H9 (cell line): ENCODE results near the gene RHOC. TPM values are rescaled to one million over a fixed set of nuclear protein-coding genes. Genes with fewer than 3 reads are reported as not detected.
A peak's percentile ranks its signal among the peaks of the same experiment; 100 is the strongest.
"Not testable (repeated sequence)": the region's sequence is repeated elsewhere in the genome, so short reads cannot be mapped to it uniquely, and the experiment has no call there.

Source experiments
- DNase-seq: peaks from one replicate; pipeline ENCODE4 v3.0.0-alpha.2; 2017
- H2AFZ ChIP-seq: one replicate; pipeline ENCODE4 v1.6.1; 2013; ENCODE audit warnings: mild to moderate bottlenecking, low read length, control low read depth, moderate library complexity
- H2AK5ac ChIP-seq: 2 replicates; pipeline ENCODE4 v1.6.1; 2013; ENCODE audit warnings: low read length, control low read depth, mixed read lengths; ENCODE audit not compliant: insufficient read length
- H2BK120ac ChIP-seq: one replicate; pipeline ENCODE4 v1.6.1; 2013; ENCODE audit warnings: low read depth, mild to moderate bottlenecking, low read length, control low read depth, inconsistent platforms; ENCODE audit not compliant: poor library complexity, severe bottlenecking
- H2BK12ac ChIP-seq: 2 replicates; pipeline ENCODE4 v1.6.1; 2013; ENCODE audit warnings: low read length, control low read depth, mixed read lengths, low read depth; ENCODE audit not compliant: insufficient read length
- H2BK15ac ChIP-seq: 2 replicates; pipeline ENCODE4 v1.6.1; 2013; ENCODE audit warnings: low read depth, low read length, control low read depth
- H2BK20ac ChIP-seq: one replicate; pipeline ENCODE4 v1.6.1; 2013; ENCODE audit warnings: low read depth, mild to moderate bottlenecking, low read length, control low read depth, inconsistent platforms; ENCODE audit not compliant: poor library complexity, severe bottlenecking
- H2BK5ac ChIP-seq: 2 replicates; pipeline ENCODE4 v1.6.1; 2013; ENCODE audit warnings: low read length, control low read depth, mixed read lengths; ENCODE audit not compliant: insufficient read length
- H3K14ac ChIP-seq: 2 replicates; pipeline ENCODE4 v1.6.1; 2013; ENCODE audit warnings: low read length, control low read depth; ENCODE audit not compliant: insufficient read depth
- H3K18ac ChIP-seq: 2 replicates; pipeline ENCODE4 v1.6.1; 2013; ENCODE audit warnings: low read depth, mild to moderate bottlenecking, mixed read lengths, low read length, control low read depth; ENCODE audit not compliant: insufficient read length
- H3K23ac ChIP-seq: 2 replicates; pipeline ENCODE4 v1.6.1; 2013; ENCODE audit warnings: low read length, control low read depth, mixed read lengths, low read depth; ENCODE audit not compliant: insufficient read length
- H3K23me2 ChIP-seq: 2 replicates; pipeline ENCODE4 v1.6.1; 2013; ENCODE audit warnings: low read depth, mild to moderate bottlenecking, mixed read lengths, low read length, control low read depth; ENCODE audit not compliant: insufficient read length, poor library complexity, severe bottlenecking
- H3K27ac ChIP-seq: 2 replicates; pipeline ENCODE4 v1.5.1; 2013; ENCODE audit warnings: low read length, control low read depth, mixed read lengths, low read depth; ENCODE audit not compliant: insufficient read length
- H3K27me3 ChIP-seq: 2 replicates; pipeline ENCODE4 v1.6.1; 2013; ENCODE audit warnings: low read length, control low read depth, inconsistent platforms; ENCODE audit not compliant: insufficient read depth
- H3K4ac ChIP-seq: 2 replicates; pipeline ENCODE4 v1.6.1; 2013; ENCODE audit warnings: low read depth, mild to moderate bottlenecking, control low read depth, inconsistent platforms, low read length, moderate library complexity
- H3K4me1 ChIP-seq: 2 replicates; pipeline ENCODE4 v1.6.1; 2013; ENCODE audit warnings: low read length, control low read depth, inconsistent platforms; ENCODE audit not compliant: insufficient read depth
- H3K4me2 ChIP-seq: 2 replicates; pipeline ENCODE4 v1.6.1; 2013; ENCODE audit warnings: low read length, control low read depth, mixed read lengths; ENCODE audit not compliant: insufficient read length, insufficient read depth
- H3K56ac ChIP-seq: 2 replicates; pipeline ENCODE4 v1.6.1; 2013; ENCODE audit warnings: low read depth, mild to moderate bottlenecking, mixed read lengths, low read length, control low read depth; ENCODE audit not compliant: insufficient read length
- H3K79me1 ChIP-seq: 2 replicates; pipeline ENCODE4 v1.6.1; 2013; ENCODE audit warnings: low read depth, mild to moderate bottlenecking, moderate library complexity, low read length, control low read depth, inconsistent platforms; ENCODE audit not compliant: insufficient read depth, poor library complexity, severe bottlenecking
- H3K79me2 ChIP-seq: 2 replicates; pipeline ENCODE4 v1.6.1; 2013; ENCODE audit warnings: low read length, control low read depth, inconsistent platforms; ENCODE audit not compliant: insufficient read depth
- H3K9ac ChIP-seq: 2 replicates; pipeline ENCODE4 v1.6.1; 2013; ENCODE audit warnings: low read length, control low read depth, mixed read lengths; ENCODE audit not compliant: insufficient read length; ENCODE audit errors: extremely low read depth
- H3K9me3 ChIP-seq: one replicate; pipeline ENCODE4 v1.6.1; 2013; ENCODE audit warnings: low read depth, low read length, inconsistent platforms; ENCODE audit not compliant: control insufficient read depth
- H3T11ph ChIP-seq: one replicate; pipeline ENCODE4 v1.6.1; 2013; ENCODE audit warnings: mild to moderate bottlenecking, low read length, control low read depth, inconsistent platforms
- H4K20me1 ChIP-seq: one replicate; pipeline ENCODE4 v1.6.1; 2013; ENCODE audit not compliant: control insufficient read depth, insufficient read length, insufficient read depth
- H4K5ac ChIP-seq: 2 replicates; pipeline ENCODE4 v1.6.1; 2013; ENCODE audit warnings: low read depth, mild to moderate bottlenecking, mixed read lengths, low read length, control low read depth; ENCODE audit not compliant: insufficient read length
- H4K8ac ChIP-seq: replicated peaks from 2 replicates; pipeline ENCODE4 v1.6.1; 2013; ENCODE audit warnings: low read length, control low read depth, mixed read lengths, low read depth; ENCODE audit not compliant: insufficient read length
- H4K91ac ChIP-seq: 2 replicates; pipeline ENCODE4 v1.6.1; 2013; ENCODE audit warnings: low read depth, mild to moderate bottlenecking, moderate library complexity, mixed read lengths, low read length, control low read depth; ENCODE audit not compliant: insufficient read length
- H3K27ac Mint-ChIP-seq, 3 experiments: 2 replicates in 2 of 3; 3 replicates in 1 of 3; pipeline ENCODE4 v1.8.0; 2020 to 2021; ENCODE audit warnings: mixed read lengths in 3 of 3, mild to moderate bottlenecking in 1 of 3, moderate library complexity in 1 of 3
- H3K27me3 Mint-ChIP-seq: 2 replicates; pipeline ENCODE4 v1.8.0; 2021; ENCODE audit warnings: low read depth, mild to moderate bottlenecking, moderate library complexity, mixed read lengths
- H3K36me3 Mint-ChIP-seq, 3 experiments: 2 replicates in 2 of 3; 3 replicates in 1 of 3; pipeline ENCODE4 v1.8.0; 2020 to 2021; ENCODE audit warnings: low read depth in 3 of 3, mixed read lengths in 3 of 3; ENCODE audit not compliant: insufficient read depth in 1 of 3
- H3K4me1 Mint-ChIP-seq, 2 experiments: 2 replicates each; pipeline ENCODE4 v1.8.0; 2020; ENCODE audit warnings: mixed read lengths in 2 of 2
- H3K4me3 Mint-ChIP-seq, 2 experiments: 2 replicates in 1 of 2; 3 replicates in 1 of 2; pipeline ENCODE4 v1.8.0; 2020 to 2021; ENCODE audit warnings: mild to moderate bottlenecking in 2 of 2, mixed read lengths in 2 of 2, moderate library complexity in 1 of 2
- H3K9me3 Mint-ChIP-seq, 2 experiments: 2 replicates in 1 of 2; 3 replicates in 1 of 2; pipeline ENCODE4 v1.8.0; 2020; ENCODE audit warnings: mild to moderate bottlenecking in 2 of 2, mixed read lengths in 2 of 2, moderate library complexity in 1 of 2
- WGBS: extraction: QIAGEN DNeasy Blood & Tissue Kit; methylation state at CpG from one replicate; pipeline ENCODE4 v1.1.7; 2013; ENCODE audit warnings: missing lambda C conversion rate, low lambda C conversion rate, mixed read lengths; ENCODE audit not compliant: insufficient read length; ENCODE audit errors: extremely low coverage; 5-methylcytosine and 5-hydroxymethylcytosine counted together
- total RNA-seq: library from RNA; stranded (reverse); gene quantifications from 2 replicates; pipeline ENCODE4 v1.2.1, GENCODE V29; 2021
- TF ChIP-seq, protein P1 (sequence below): fragments of 200-600 bp; sonication (generic); conservative IDR thresholded peaks from 3 replicates; pipeline ENCODE4 v1.8.0; 2021; ENCODE audit warnings: antibody characterized with exemption, mild to moderate bottlenecking

RHOC gene
- total RNA-seq, 1 experiment from 2014 or later = 68.9 TPM

DNA sequence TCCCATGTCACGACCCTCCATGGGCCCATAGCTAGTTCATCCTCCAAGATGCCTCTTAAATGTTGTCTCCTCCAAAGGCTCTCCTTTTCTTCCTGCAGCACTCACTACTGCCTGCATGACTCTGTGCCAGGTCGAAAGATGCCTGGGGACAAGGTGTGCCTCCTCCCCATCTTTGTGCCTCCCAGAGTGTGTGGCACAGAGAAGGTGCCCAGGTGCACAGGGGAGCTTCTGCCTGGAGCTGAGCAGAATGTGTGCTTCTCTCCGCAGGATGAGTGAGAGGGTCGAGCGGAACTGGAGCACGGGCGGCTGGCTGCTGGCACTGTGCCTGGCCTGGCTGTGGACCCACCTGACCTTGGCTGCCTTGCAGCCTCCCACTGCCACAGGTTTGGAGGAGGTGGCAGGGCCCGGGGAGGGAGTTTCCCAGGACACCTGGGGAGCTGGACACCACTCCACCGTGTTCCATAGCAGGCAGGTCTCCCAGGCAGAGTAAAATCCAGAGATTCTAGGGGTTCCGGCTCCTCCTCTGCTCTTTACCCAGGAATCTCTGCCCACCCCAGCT lies 15.1 kb upstream of the RHOC start:
- H4K5ac ChIP-seq = no peak overlapping the region
- no peak overlapping the region for H2AK5ac ChIP-seq
- H3K9ac ChIP-seq = no peak overlapping the region
- H3K27ac Mint-ChIP-seq = no peak overlapping the region
- peaks cover 59% of the 10 kb centered on the region for H3K27me3 Mint-ChIP-seq
- no peak overlapping the region for H3K27ac ChIP-seq
- H2BK12ac ChIP-seq = no peak overlapping the region
- H3K18ac ChIP-seq = no peak overlapping the region
- H4K20me1 ChIP-seq = no peaks in the 10 kb centered on the region
- H4K8ac ChIP-seq = no peak overlapping the region
- no peak overlapping the region for H2BK5ac ChIP-seq
- no peaks in the 10 kb centered on the region for H3K79me1 ChIP-seq
- WGBS = no CpG with 5 or more reads among the region's 10 CpGs
- H3K14ac ChIP-seq = no peak overlapping the region
- no peaks in the 10 kb centered on the region for H3K9me3 ChIP-seq
- no peak overlapping the region for H2AFZ ChIP-seq
- no peak overlapping the region for H2BK20ac ChIP-seq
- H3K56ac ChIP-seq = no peak overlapping the region
- no peak overlapping the region for H2BK15ac ChIP-seq
- H3K4me2 ChIP-seq = peak overlapping the region; percentile 46
- no peaks in the 10 kb centered on the region for H3K36me3 Mint-ChIP-seq
- H3K23me2 ChIP-seq = no peaks in the 10 kb centered on the region
- H3K4me1 Mint-ChIP-seq = peaks cover 24% of the 10 kb centered on the region in 2 experiments
- H3T11ph ChIP-seq = no peak overlapping the region
- peak; percentile 28 for DNase-seq
- H3K27me3 ChIP-seq = no peaks in the 10 kb centered on the region; the same call in 1 of the 2 replicates
- no peak overlapping the region for H4K91ac ChIP-seq
- TF ChIP-seq, protein P1, sequence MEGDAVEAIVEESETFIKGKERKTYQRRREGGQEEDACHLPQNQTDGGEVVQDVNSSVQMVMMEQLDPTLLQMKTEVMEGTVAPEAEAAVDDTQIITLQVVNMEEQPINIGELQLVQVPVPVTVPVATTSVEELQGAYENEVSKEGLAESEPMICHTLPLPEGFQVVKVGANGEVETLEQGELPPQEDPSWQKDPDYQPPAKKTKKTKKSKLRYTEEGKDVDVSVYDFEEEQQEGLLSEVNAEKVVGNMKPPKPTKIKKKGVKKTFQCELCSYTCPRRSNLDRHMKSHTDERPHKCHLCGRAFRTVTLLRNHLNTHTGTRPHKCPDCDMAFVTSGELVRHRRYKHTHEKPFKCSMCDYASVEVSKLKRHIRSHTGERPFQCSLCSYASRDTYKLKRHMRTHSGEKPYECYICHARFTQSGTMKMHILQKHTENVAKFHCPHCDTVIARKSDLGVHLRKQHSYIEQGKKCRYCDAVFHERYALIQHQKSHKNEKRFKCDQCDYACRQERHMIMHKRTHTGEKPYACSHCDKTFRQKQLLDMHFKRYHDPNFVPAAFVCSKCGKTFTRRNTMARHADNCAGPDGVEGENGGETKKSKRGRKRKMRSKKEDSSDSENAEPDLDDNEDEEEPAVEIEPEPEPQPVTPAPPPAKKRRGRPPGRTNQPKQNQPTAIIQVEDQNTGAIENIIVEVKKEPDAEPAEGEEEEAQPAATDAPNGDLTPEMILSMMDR = no peak
- H3K4ac ChIP-seq = no peak overlapping the region
- no peaks in the 10 kb centered on the region for H3K79me2 ChIP-seq
- no peak overlapping the region for H3K23ac ChIP-seq
- H3K4me1 ChIP-seq = peaks cover 4% of the 10 kb centered on the region; the same call in 1 of the 2 replicates
- H2BK120ac ChIP-seq = no peak overlapping the region
- no peaks in the 10 kb centered on the region; a peak in 1 of 5 replicates for H3K9me3 Mint-ChIP-seq
- H3K4me3 Mint-ChIP-seq = peak overlapping the region in 1 of 2 experiments; percentile 74; a peak in 2 of 5 replicates

DNA sequence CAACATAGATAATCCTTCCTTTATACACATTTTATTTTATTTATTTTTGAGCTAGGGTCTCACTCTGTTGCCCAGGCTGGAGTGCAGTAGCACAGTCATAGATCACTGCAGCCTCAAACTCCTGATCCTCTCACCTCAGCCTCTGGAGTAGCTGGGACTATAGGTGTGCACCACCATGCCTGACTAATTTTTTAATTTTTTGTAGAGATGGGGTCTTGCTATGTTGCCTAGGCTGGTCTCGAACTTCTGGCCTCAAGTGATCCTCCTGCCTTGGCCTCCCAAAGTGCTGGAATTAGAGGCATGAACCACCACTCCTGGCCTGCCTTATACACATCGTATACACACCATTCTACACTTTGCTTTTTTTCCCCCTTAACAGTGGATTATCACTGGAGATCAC lies 14.4 kb upstream of the RHOC start:
- H3K9ac ChIP-seq, H3K36me3 Mint-ChIP-seq, H3K56ac ChIP-seq, H3K23me2 ChIP-seq, H3K79me1 ChIP-seq, H3K4me2 ChIP-seq, H4K5ac ChIP-seq, H4K91ac ChIP-seq, H3K9me3 ChIP-seq, H2BK120ac ChIP-seq, H3K4me3 Mint-ChIP-seq, H3K14ac ChIP-seq, H3K27ac Mint-ChIP-seq, H3K4me1 ChIP-seq, H3K18ac ChIP-seq, H3K27ac ChIP-seq, H3K23ac ChIP-seq, H2BK15ac ChIP-seq, H2AK5ac ChIP-seq, H2BK12ac ChIP-seq, H2AFZ ChIP-seq, H3T11ph ChIP-seq, H3K4ac ChIP-seq, H4K20me1 ChIP-seq, H3K27me3 ChIP-seq, H3K9me3 Mint-ChIP-seq, H2BK20ac ChIP-seq, H4K8ac ChIP-seq, H3K79me2 ChIP-seq, DNase-seq, H2BK5ac ChIP-seq: not testable (repeated sequence)
- WGBS = no CpG with 5 or more reads among the region's 2 CpGs
- H3K4me1 Mint-ChIP-seq = peaks cover 31 to 32% of the 10 kb centered on the region in 2 experiments
- peaks cover 58% of the 10 kb centered on the region for H3K27me3 Mint-ChIP-seq
